T-helper 2 cell treated with Interferon-gamma antibody and Interleukin-4, amounts not matched to agents 100 ng/mL and 5 ng/mL, for 36 hours (primary cell): ENCODE data around the gene TAOK3. TPM values are rescaled to one million over a fixed set of nuclear protein-coding genes. Genes with fewer than 3 reads are reported as not detected.
"Not testable (repeated sequence)": the region's sequence is repeated elsewhere in the genome, so short reads cannot be mapped to it uniquely, and the experiment has no call there.

Experiments used
- intact Hi-C: fragments of 100-400 bp; cut with micrococcal nuclease; formaldehyde crosslinking; loops from one replicate; pipeline ENCODE4 v1.15.1; 2023
- total RNA-seq: library from RNA; stranded (reverse); gene quantifications from 2 replicates; pipeline ENCODE4 v1.2.3, GENCODE V29; 2022

TAOK3 gene
- total RNA-seq, 1 donor from 2014 or later, result 65.9 TPM

DNA sequence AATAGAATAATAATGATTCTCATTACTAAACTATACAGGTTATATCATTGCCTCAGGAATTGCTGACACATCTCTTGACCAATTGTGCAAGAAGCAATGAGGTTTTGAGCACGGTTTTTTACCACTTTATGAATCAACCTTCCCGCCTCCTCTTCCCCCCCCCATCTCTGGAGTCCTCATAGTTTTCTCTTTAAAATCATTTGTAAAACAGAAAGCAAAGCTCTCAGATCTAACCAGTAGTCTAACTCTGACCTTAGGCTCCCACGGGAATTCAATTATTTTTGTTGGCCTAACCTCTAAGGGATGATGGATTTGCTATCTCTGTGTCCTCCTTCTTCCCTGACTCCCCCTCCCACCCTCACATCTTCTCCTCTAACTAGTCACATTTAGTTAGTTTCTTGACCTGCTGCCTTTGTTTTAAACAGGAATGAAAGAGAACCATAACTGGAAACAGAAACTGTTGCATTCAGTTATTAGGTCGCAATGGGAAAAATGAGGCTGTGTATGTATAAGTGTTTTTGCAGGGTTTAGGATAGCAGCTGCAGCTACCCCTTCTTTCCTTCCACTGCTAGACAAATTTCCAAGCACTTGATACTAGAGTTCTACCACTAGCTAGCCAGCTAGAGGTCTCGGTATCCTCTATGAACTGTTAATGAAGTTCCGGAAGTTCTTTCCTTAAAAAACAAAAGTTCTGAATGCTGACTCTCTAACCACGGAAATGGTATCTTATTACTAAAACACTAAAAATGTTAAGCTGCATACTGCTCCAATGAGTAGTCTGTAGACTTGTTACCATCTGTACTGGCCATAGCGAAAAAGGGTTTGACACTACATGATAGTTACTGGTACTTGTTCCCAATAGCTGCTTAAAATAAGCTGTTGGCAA is 65.4 kb downstream of the TAOK3 start:
- intact Hi-C loops, result loop anchor here (2.0 to 5.0 kb wide), 2 partner anchors 50 to 65 kb away; partner anchors contain the start of gene TAOK3

DNA sequence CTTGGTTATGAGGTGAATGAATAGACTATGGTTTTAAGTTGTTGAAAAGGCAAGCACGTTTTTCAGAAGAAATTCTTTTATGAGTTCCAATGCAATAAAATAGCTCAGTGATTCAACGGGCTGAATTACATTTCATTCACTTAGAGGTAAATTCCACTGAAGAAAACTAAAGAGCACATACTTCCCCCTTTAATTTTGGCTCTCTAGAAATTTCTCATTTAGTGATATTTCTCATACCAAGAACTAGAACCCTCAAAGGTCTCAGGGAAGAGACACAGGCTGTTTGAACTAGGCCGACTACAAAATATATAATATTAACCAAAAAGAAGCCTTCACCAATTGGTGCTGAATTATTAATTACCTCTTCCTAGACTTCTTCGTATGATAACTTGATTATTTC is 68.6 kb downstream of the TAOK3 start:
- intact Hi-C loops, result no loop called here

DNA sequence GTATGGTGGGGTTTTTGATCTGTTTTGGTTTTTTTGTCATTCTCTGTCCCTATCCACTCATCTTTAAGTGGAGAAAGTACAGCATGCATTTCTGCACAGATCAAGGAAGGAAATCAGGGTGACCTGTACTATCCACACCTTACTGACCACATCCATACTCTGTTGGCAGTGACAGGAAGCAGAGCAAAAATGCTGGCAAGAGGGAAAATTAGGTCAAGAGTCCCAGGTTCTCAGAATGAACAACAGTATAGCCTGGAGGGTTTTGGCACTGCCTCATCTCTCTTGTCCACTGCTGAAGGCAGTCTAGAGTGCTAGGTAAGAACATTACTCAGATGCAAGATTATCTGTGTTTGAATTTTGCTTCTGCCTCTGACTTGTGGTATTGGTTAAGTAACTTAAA is 70.7 kb downstream of the TAOK3 start:
- intact Hi-C loops, result no loop called here

DNA sequence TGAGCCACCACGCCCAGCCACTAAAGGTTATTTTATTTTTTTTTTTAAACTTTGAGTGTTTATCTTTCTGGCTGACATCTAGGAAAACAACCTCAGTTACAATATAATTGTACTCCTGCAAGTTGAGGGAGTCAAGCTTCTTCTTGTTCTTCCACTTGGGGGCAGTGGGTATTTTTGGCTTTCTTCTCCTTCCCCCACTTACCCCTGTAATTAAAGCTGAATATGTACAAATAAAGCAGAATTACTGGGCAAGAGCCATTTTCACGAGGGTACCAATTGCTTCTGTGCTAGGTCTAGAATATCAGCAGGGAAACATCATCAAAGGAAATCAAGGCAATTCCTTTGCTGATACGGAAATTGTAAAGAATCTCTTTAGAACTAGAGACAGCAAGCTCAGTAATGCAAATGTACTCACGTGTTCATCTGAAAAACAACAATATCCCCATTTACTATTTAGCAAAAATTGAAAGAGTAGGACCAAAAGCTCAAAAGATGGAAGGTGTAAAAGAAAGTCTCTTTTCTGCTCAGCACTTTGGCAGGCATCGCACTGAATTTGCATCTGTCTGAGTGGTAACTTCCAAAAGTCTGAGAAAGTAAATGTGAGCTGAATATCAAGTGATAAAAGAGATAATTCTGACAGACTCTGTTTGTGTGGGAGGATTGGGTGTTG is 72.8 kb downstream of the TAOK3 start:
- intact Hi-C loops, result no loop called here

DNA sequence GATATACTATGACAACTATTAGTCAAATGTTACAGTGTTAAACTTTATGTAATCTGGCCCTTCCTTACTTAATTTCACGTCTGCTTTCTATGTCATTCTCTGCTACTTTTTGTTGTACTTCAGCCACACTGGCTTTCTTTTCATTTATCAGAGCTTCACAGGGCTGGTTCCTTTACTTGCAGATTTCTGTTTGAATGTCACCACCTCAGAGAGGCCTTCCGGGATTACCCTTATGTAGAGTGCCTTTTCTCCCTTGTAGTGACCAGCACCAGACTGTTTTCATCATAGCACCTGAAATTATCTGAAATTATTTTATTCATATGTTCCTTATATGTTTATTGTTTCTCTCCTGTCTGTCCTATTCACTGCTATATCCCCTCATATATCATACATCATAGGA is 75.4 kb downstream of the TAOK3 start:
- intact Hi-C loops, result no loop called here

DNA sequence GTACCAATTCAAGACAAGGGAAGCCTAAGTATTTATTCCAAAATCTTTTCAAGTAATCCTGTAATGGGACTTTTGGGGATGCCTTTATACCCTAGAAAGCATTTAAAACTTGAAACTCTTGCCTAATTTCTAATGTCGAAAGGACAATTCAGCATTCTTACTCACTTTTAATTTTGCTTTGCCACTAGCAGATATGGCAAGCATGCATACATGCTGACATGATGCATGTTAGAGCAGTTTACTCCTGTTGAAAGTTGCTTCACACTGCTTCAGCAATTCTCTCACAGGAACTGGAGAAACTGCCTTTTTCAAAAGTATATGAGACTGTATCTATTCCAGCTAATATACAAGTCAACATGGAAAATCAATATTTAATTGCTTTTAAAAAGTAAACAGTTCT is 79.9 kb downstream of the TAOK3 start:
- intact Hi-C loops, result no loop called here

DNA sequence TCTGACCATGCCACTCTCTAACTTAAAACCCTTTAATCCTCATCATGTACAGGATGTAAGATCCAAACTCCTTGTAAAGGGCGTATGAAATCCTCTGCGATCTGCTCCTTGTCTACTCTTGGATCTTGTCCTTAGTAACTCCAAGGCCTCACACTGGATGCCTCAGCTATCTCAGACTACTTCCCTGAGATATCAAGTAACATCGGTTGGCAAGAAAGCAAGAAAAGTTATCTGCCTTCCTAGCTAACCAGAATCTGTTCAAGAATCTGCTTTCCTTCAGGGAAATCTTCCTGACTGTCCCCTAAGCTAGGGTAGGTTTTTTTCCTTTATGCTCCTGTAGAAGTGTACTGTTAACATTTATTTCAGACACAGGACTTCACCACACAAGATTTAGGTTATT is 82.6 kb downstream of the TAOK3 start:
- intact Hi-C loops, result no loop called here

DNA sequence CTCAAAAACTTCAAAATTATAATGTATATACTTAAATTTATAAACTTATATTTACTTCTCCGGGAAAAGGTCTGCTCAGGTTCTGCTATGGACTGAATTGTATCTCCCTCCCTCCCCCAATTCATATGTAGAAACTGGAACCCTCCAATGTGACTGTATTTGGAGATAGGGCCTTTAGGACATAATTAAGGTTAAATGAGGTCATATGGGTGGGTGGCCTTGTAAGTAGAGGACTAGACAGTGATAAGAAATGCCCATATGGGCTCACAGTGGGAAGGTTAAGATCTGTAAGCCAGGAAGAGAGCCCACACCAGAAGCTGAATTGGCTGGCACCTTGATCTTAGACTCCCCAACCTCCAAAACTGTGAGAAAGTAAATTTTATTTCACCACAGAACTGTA is 84.5 kb downstream of the TAOK3 start:
- intact Hi-C loops, result no loop called here

DNA sequence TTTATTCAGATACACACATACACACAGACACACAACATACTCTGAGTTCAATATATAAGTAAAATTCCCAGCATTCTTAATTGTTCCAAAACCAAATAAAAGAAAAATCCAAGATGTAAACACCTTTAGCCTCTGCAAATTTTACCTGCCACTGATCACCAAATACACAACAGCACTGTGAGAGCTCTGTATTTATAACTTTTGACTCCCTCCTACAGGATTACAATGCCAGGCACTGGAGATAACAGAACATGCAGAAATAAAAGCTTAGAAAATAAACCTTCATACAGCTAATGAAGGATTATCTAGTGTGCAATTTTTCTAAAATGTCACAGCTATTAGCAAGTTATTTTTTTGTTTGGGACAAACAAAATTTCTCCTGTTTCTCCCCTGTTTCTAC is 85.0 kb downstream of the TAOK3 start:
- intact Hi-C loops, result no loop called here

DNA sequence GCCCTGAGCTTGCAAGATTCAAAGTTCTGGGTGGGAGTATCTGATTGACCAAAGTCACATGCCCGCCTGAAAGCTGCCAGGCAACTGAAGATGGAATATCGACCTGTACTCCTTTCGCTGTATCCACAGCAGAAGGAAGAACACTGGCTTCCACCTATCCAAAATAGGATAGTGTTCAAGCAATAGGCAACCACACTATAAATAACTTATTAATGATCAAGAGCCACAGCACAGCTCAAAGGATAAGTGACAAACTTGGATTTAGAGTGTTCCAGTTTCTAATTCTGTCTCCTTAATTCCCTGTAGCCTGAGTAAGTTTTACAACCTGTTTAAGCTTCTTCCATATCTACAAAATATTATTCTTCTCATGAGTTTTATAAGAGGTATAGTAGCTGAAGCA is 89.9 kb downstream of the TAOK3 start:
- intact Hi-C loops, result no loop called here

DNA sequence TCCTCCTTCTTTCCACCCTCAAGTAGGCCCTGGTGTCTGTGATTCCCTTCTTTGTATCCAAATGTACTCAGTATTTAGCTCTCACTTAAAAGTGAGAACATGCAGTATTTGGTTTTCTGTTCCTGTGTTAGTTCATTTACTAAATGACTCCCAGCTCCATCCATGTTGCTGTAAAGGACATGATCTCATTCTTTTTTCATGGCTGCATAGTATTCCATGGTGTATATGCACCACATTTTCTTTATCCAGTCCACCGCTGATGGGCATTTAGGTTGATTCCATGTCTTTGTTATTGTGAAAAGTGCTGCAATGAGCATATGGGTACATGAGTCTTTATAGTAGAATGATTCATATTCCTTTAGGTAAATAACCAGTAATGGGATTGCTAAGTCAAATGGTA is 94.4 kb downstream of the TAOK3 start:
- intact Hi-C loops, result not testable (repeated sequence)

DNA sequence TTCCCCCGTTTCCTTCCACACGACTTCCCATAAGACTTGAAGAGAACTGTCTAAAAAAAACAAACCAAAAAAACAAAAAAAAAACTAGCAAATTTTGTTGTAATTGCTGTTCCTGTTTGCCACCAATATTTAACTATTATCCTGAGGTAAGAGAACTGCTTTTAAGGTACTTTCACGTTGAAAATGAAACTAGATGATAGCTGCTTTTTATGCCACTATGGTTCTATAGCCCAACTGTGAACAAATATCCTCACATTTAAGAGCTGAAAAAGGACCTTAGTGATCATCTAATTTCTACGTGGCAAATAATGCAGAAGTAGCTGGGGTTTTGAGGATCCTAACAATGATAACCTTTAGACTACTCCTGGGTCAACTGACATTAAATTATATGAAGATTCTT is 98.6 kb downstream of the TAOK3 start:
- intact Hi-C loops, result no loop called here

DNA sequence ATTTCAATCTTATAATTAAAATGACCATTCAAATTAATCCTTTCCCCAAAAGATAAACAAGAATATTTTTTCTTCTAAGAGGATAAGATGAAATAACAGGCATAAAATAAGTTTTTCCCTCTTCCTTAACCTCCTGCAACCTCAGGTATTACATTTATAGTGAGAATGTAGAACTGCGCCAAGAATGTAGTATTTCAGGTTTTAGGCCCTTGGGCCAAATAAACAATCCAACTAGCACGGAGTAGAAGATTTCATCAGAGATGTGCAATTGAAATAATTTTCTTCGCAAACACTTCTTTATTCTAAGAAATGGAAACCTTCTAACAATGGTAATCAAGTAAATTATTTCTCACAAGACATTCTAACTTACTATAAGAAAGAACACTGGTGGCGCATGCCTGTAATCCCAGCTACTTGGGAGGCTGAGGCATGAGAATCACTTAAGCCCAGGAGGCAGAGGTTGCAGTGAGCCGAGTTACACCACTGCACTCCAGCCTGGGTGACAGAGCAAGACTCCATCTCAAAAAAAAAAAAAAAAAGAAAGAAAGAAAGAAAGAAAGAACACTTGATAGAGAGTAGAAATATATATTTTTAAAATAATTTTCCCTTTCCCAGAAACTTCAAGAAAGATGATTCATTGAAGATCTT is 100.8 kb downstream of the TAOK3 start:
- intact Hi-C loops, result no loop called here

DNA sequence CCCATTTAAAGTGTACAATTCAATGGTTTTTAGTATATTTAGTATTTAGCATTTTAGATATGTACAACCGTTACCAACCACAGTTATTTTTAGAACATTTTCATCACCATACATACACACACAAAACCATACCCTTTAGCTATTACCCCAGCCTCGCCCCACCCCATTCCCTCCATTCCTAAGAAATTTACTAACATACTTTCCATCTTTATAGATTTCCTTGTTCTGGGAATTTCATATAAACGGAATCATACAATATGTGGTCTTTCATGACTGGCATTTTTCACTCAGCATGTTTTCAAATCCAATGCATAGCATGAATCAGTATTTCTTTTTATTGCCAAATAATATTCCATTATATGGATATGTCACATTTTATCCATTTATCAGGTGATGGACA is 101.5 kb downstream of the TAOK3 start:
- intact Hi-C loops, result no loop called here

DNA sequence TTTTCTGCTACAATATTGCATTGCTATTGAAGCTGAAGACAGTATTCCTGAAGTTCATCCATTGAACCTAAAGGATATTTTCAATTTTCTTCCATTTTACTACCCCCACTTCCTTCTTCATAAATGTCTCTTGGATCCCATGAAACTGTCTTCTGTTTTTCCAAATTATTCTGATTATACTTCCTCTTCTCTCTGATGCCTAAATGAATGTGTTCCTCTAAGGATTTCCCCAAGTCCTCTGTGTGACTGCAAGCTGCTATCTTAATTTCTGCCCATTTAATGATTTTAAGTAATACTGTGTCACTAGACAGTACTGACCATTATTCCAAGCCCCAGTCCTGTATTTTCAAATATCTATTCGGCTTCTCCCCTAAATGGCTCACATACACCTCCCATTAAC is 102.9 kb downstream of the TAOK3 start:
- intact Hi-C loops, result no loop called here

DNA sequence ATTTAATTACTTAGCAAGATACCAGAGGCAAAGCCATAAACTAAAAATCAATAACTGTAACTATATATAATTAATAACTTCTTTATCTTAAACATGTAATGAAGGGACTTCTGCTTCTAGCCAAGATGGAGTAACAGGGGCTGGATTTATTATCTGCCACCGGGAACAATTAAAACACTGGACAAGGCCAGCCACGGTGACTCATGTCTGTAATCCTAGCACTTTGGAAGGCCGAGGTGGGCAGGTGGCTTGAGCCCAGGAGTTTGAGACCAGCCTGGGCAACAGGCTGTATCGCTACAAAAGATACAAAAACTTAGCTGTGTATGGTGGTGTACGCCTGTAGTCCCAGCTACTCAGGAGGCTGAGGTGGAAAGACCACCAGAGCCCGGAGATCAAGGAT is 113.6 kb downstream of the TAOK3 start:
- intact Hi-C loops, result no loop called here

DNA sequence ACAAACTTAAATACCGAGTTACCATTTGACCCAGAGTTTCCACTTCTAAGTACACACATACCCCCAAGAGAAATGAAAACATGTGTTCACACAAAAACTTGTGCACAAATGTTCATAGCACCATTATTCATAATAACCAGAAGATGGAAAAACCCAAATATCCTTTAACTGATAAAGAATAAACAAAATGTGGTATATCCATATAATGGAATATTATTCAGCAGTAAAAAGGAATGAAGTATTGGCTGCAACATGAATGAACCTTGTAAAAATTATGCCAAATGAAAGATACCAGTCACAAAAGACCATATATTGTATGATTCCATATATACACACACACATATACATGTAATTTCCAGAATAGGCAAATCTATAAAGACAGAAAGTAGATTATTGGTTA is 116.4 kb downstream of the TAOK3 start:
- intact Hi-C loops, result no loop called here

DNA sequence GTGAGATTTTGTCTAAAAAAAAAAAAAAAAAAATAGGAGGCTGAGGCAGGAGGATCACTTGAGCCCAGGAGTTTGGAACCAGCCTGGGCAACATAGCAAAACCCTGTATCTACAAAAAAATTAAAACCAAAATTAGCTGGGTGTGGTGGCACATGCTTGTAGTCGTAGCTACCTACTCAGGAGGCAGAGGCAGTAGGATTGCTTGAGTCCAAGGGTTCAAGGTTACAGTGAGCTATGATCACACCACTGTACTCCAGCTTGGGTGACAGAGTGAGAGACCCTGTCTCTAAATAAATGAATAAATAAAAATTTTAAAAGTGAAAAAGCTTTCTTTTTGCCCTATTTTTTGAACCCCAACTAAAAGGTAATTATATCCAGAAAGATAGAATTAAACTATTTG is 123.2 kb downstream of the TAOK3 start:
- intact Hi-C loops, result no loop called here

DNA sequence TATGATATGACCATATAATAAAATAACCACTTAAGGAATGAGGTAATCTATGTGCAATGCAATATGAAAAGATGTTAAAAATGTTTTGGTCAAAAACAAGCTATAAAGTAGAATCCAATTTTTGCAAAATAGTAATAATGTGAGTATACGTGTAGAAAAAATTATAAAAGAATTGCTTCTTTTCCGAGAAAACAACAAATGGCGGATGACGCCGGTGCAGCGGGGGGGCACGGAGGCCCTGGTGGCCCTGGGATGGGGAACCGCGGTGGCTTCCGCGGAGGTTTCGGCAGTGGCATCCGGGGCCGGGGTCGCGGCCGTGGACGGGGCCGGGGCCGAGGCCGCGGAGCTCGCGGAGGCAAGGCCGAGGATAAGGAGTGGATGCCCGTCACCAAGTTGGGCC is 126.8 kb downstream of the TAOK3 start:
- intact Hi-C loops, result not testable (repeated sequence)

DNA sequence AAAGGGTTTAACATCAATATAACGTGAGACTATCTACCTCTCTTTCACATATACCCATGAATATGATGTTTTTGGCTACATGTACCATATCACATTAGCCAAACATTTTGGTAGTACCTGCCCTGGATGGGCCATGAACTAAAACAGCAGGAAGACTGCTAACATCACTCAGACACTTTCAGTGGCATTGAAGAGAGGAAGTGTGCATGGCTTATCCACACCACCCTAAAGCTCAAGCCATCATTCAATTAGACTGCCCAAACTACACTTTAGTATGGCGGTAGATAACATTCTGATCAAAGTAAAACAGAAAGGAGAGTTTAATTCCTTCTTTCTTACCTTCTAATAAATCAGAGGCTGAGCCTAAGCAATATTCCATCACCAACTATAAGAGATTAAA is 133.8 kb downstream of the TAOK3 start:
- intact Hi-C loops, result no loop called here

DNA sequence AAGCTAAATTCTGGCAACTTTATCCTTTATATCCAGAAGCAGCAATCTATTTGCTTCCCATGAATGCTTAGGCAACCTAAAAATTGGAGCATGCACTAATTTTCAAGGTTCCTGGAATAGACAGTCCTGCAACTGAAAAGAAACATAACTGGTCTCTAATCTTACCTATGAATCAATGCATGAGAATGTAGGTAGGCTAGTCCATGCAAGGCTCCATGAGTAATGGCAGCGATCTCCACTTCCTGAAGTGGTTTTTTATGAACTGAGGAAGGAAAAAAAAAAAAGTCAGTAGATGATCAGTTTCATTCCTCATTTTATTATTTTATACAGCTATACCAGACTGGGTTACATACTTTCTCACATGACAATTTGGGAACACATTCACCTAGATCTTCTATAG is 134.8 kb downstream of the TAOK3 start:
- intact Hi-C loops, result no loop called here

DNA sequence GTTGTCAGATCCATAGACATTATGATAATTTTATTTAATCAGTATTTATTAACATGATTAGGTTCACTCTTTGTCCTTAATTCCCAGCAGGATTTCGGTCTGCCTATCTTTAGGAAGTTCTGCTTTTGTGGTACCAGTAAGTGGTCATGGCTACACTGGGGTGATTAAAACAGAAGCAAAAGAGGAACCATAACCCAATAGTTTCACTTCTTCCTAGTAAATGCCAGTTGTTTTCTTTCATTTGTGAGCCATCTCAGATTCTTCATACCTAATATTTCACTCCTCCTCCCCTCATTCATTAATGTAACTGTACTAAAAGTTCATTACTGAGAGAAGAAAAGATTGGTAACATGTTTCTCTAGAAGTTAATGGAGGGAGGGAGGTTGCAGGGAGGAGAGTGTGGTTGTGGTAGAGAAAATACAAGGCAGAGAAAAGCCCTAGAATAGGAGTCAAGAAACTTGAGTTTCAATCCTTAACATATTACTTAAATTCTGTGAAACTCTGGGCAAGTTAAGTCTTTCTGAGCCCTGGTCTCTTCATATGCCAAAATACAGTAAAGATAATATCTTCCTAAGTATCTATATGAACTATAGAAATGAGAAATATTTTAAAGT is 135.5 kb downstream of the TAOK3 start:
- intact Hi-C loops, result no loop called here
